PC-3 (cell line): Measurements from ENCODE around the gene FGGY. TPM values are rescaled to one million over a fixed set of nuclear protein-coding genes. Genes with fewer than 3 reads are reported as not detected.

Experiments used
- ATAC-seq: fragments of 200-7000 bp; cut with Tn5 transposase; 2 replicates; pipeline ENCODE4 v1.9.1; 2020; ENCODE audit warnings: mild to moderate bottlenecking, moderate library complexity
- BruUV-seq: library from RNA; stranded (reverse); fragments of 400-500 nt; replicated peaks from 2 replicates; lab custom pipeline; 2021; lab: Mats Ljungman, UMichigan
- CTCF ChIA-PET: fragments of 300-600 bp; sonication (Branson Sonifier 250); formaldehyde crosslinking; loops from one replicate; lab custom pipeline; 2022; ENCODE audit warnings: antibody characterized with exemption; lab: Charles Lee
- POLR2A ChIA-PET: fragments of 300-600 bp; sonication (Branson Sonifier 250); formaldehyde crosslinking; loops from one replicate; lab custom pipeline; 2022; ENCODE audit warnings: antibody characterized with exemption; ENCODE audit not compliant: unreplicated experiment; lab: Charles Lee
- DNase-seq: peaks from one replicate; pipeline ENCODE4 v3.0.0-alpha.2; 2015
- H2AFZ ChIP-seq: fragments of 300-600 bp; sonication (generic); 2 replicates; pipeline ENCODE4 v1.6.0; 2016; ENCODE audit warnings: antibody characterized with exemption, low read length
- H3F3A ChIP-seq: fragments of 300-600 bp; sonication (generic); one replicate; pipeline ENCODE4 v1.6.0; 2017; ENCODE audit warnings: antibody characterized with exemption, low read length, control low read depth, mild to moderate bottlenecking; ENCODE audit not compliant: unreplicated experiment
- H3K27ac ChIP-seq: fragments of 300-600 bp; sonication (generic); 2 replicates; pipeline ENCODE4 v1.5.1; 2016; ENCODE audit warnings: mild to moderate bottlenecking, low read length
- H3K27me3 ChIP-seq: fragments of 300-600 bp; sonication (generic); 2 replicates; pipeline ENCODE4 v1.6.1; 2016; ENCODE audit warnings: low read length, mixed read lengths
- H3K36me3 ChIP-seq: fragments of 300-600 bp; sonication (generic); 2 replicates; pipeline ENCODE4 v1.6.1; 2016; ENCODE audit warnings: low read depth, mixed run types, low read length, mixed read lengths
- H3K4me1 ChIP-seq: fragments of 300-600 bp; sonication (generic); 2 replicates; pipeline ENCODE4 v1.5.1; 2016; ENCODE audit warnings: low read length; ENCODE audit not compliant: insufficient read depth
- H3K4me2 ChIP-seq: fragments of 300-600 bp; sonication (generic); 2 replicates; pipeline ENCODE4 v1.6.0; 2016; ENCODE audit warnings: low read length
- H3K4me3 ChIP-seq: fragments of 300-600 bp; sonication (generic); 2 replicates; pipeline ENCODE4 v1.5.1; 2016; ENCODE audit warnings: mild to moderate bottlenecking, low read length, mixed read lengths
- H3K79me2 ChIP-seq: fragments of 300-600 bp; sonication (generic); 2 replicates; pipeline ENCODE4 v1.6.1; 2017; ENCODE audit warnings: low read length, mixed read lengths
- H3K9ac ChIP-seq: fragments of 300-600 bp; sonication (generic); 2 replicates; pipeline ENCODE4 v1.6.0; 2016; ENCODE audit warnings: mild to moderate bottlenecking, low read length
- H3K9me2 ChIP-seq: fragments of 300-600 bp; sonication (generic); replicated peaks from 2 replicates; pipeline ENCODE4 v1.6.1; 2016; ENCODE audit warnings: mixed run types, low read length, mixed read lengths
- H3K9me3 ChIP-seq: fragments of 300-600 bp; sonication (generic); 2 replicates; pipeline ENCODE4 v1.6.1; 2016; ENCODE audit warnings: low read length, mixed read lengths
- H4K20me1 ChIP-seq: fragments of 300-600 bp; sonication (generic); 2 replicates; pipeline ENCODE4 v1.6.1; 2016; ENCODE audit warnings: low read length, mixed read lengths
- EZH2 ChIP-seq: fragments of 300-600 bp; sonication (generic); IDR thresholded peaks from one replicate; pipeline ENCODE4 v1.6.1; 2017; ENCODE audit warnings: antibody characterized with exemption, mild to moderate bottlenecking, low read length; ENCODE audit not compliant: unreplicated experiment
- EZH2phosphoT487 ChIP-seq: fragments of 300-600 bp; sonication (generic); IDR thresholded peaks from 2 replicates; pipeline ENCODE4 v1.6.1; 2018; ENCODE audit warnings: mild to moderate bottlenecking, antibody characterized with exemption, low read length, borderline replicate concordance
- intact Hi-C: fragments of 100-400 bp; cut with micrococcal nuclease; formaldehyde crosslinking; loops from 2 replicates; pipeline ENCODE4 v1.9.0; 2023
- total RNA-seq: library from RNA; depleted of rRNA; stranded (reverse); fragments of >200 nt; gene quantifications from 2 replicates; pipeline ENCODE4 v1.2.3, GENCODE V29; 2014
- TF ChIP-seq, protein P1 (sequence below): fragments of 300-600 bp; sonication (generic); conservative IDR thresholded peaks from 2 replicates; pipeline ENCODE4 v1.5.1; 2017; ENCODE audit warnings: antibody characterized with exemption, low read depth, mild to moderate bottlenecking, low read length

FGGY gene
- total RNA-seq, 1 experiment from 2014 or later = 7.4 TPM

DNA sequence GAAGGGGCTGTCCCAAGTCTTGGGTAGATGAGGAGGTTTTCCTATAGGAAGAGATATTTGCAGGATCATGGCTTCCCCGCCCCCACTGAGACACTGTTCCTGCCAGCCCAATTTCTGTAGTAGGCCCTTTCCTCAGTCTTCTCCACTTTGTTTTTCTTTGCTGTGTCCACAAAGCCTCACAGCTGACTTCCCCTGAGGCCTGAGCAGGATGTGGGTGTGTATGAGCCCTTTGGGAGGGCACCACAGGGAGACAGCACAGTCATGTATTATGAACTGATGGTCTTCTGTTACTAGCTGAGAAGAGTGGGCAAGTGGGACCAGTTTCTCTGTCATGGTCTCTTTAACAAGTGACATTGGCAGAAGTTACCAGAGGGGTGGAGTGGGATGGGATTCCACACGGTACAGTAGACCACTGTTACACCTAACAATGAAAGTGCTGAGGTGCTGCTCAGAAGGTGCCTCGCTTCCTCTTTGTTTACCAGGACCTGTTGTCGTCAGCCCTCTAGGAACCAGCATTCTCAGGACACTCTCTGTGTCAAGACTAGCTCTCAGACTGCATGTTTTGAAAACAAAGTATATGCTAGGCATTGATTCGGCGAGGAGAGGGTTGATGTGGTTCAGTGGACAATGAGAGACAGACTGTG, 264.0 kb downstream of the FGGY start:
- Histone ChIP-seq H3K4me3 (no peak overlapping the region), H3K4me2 (no peak overlapping the region), H4K20me1 (no peaks in the 10 kb centered on the region), H3K27me3 (no peaks in the 10 kb centered on the region), H3K27ac (no peak overlapping the region), H3F3A (no peaks in the 10 kb centered on the region), H3K79me2 (no peaks in the 10 kb centered on the region), H3K36me3 (no peaks in the 10 kb centered on the region; the same call in 1 of the 2 replicates), H3K9ac (no peak overlapping the region), H3K9me3 (0 out of 2 replicates have a peak, but pooled peaks cover 5% of the 10 kb centered on the region), H3K9me2 (no peaks in the 10 kb centered on the region), H3K4me1 (no peaks in the 10 kb centered on the region), H2AFZ (no peak overlapping the region)
- no TSS peak for BruUV-seq
- ChIA-PET POLR2A (no interaction called here), CTCF (no interaction called here)
- no peak for ATAC-seq
- DNase-seq = no peak
- TF ChIP-seq EZH2phosphoT487 = no peak
- TF ChIP-seq, protein P1, sequence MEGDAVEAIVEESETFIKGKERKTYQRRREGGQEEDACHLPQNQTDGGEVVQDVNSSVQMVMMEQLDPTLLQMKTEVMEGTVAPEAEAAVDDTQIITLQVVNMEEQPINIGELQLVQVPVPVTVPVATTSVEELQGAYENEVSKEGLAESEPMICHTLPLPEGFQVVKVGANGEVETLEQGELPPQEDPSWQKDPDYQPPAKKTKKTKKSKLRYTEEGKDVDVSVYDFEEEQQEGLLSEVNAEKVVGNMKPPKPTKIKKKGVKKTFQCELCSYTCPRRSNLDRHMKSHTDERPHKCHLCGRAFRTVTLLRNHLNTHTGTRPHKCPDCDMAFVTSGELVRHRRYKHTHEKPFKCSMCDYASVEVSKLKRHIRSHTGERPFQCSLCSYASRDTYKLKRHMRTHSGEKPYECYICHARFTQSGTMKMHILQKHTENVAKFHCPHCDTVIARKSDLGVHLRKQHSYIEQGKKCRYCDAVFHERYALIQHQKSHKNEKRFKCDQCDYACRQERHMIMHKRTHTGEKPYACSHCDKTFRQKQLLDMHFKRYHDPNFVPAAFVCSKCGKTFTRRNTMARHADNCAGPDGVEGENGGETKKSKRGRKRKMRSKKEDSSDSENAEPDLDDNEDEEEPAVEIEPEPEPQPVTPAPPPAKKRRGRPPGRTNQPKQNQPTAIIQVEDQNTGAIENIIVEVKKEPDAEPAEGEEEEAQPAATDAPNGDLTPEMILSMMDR = no peak
- no peak for TF ChIP-seq EZH2
- intact Hi-C loops = no loop called here

DNA sequence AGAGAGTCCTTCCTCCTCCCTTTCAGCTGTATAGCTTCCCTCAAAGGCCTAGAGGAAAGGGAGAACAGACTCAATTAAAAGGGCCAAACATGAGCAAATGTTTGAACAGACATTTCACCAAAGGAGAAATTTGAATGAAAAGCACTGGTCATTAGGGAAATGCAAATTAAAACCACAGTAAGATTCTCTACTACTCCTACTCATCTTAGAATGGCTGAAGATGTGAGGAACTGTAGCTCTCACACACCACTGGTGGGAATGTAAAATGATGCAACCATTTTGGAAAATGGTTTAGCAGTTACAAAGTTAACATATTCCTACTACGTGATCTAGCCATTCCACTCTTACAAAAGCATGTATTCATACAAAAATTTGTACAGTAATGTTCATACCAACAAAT, 264.9 kb downstream of the FGGY start:
- H3K4me1 ChIP-seq = no peaks in the 10 kb centered on the region
- ChIA-PET CTCF (no interaction called here), POLR2A (no interaction called here)

More for the DNA sequence above, 264.9 kb downstream of the FGGY start:
- Histone ChIP-seq H3K9me2 (no peaks in the 10 kb centered on the region), H3K27me3 (no peaks in the 10 kb centered on the region), H3F3A (no peaks in the 10 kb centered on the region), H3K4me2 (no peak overlapping the region), H3K36me3 (no peaks in the 10 kb centered on the region; the same call in 1 of the 2 replicates), H3K4me3 (no peak overlapping the region), H3K9ac (no peak overlapping the region), H3K9me3 (0 out of 2 replicates have a peak, but pooled peaks cover 5% of the 10 kb centered on the region), H2AFZ (no peak overlapping the region), H4K20me1 (no peaks in the 10 kb centered on the region), H3K79me2 (no peaks in the 10 kb centered on the region), H3K27ac (no peak overlapping the region)
- ATAC-seq = no peak
- intact Hi-C loops = no loop called here
- TF ChIP-seq EZH2 (no peak), EZH2phosphoT487 (no peak)
- TF ChIP-seq, protein P1 = no peak
- no peak for DNase-seq
- BruUV-seq = no TSS peak
